ENCODE data around the gene SFT2D3.

SFT2D3 gene

DNA sequence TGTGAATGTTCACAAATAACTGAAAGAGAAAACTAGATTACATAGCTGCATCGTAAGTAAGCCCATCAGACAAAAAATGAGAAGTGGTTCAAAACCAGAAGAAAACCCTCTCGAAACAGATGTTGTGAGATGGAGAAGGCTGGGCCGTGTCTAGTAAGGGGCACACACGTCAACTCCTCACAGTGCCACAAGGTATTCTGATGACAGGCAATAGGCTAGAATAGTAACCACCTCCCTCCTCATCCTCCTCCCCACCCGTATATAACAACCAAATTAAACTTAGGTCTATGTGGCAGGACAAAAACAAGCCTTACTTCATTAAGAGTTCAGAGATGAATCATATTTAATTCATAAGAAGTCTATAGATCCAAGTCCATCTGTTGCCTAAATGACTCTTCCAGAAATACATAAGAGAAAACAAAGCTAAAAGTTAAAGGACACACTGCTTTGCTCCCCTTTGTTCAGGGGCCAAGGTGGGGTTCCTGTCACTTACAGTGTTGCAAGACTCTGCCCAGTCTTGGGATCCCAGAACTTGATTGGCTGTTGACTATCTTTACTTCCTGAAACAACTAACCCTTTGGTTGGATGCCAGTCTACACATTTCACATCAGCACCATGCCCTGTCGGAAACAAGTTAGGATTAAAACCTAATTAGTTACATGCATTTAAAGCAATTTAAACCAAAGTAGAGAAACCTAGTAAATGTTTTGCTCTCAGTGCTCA, 25.0 kb downstream of the SFT2D3 start:
- no peaks in the 10 kb centered on the region for H3K36me3 ChIP-seq (ENCODE audit: control insufficient read depth, insufficient read depth, low read length)
- TF ChIP-seq, protein P1, sequence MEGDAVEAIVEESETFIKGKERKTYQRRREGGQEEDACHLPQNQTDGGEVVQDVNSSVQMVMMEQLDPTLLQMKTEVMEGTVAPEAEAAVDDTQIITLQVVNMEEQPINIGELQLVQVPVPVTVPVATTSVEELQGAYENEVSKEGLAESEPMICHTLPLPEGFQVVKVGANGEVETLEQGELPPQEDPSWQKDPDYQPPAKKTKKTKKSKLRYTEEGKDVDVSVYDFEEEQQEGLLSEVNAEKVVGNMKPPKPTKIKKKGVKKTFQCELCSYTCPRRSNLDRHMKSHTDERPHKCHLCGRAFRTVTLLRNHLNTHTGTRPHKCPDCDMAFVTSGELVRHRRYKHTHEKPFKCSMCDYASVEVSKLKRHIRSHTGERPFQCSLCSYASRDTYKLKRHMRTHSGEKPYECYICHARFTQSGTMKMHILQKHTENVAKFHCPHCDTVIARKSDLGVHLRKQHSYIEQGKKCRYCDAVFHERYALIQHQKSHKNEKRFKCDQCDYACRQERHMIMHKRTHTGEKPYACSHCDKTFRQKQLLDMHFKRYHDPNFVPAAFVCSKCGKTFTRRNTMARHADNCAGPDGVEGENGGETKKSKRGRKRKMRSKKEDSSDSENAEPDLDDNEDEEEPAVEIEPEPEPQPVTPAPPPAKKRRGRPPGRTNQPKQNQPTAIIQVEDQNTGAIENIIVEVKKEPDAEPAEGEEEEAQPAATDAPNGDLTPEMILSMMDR (IDR thresholded peaks at IDR 0.05) = no peak

DNA sequence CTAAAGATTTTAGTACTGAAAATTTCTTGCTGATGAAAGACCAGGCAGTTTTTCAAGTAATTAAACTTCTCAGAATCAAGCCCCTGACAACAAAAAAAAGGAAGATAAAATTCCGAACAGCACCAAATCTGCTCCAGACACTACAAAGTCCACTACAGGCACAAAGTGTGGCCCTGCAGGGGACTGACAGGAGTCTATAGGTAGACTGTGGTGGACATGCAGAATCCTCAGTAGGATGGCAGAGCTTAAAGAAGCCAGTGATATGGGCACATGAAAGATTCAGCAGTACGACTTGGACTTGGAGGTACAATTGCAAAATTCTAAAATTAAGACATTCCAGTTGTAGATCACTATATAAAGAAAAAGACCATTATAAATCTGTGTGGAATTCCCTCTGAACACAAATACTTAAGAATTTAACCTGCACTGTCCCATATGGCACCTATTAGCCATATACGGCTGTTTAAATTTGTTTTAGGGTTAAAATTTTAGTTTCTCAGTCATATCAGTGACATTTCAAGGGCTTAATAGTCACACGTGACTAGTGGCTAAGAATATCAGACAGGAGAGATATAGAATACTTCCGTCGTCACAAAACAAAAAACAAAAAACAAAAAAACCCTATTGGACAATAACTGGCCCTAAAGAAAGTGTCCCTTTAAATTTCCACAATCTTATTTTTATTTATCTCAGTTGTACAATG, 32.0 kb downstream of the SFT2D3 start:
- no peak overlapping the region for H3K4me2 ChIP-seq (ENCODE audit: low read length)
- H3K9me3 ChIP-seq (ENCODE audit: control insufficient read depth, low read length) = no peaks in the 10 kb centered on the region
- no peaks in the 10 kb centered on the region for H3K27me3 ChIP-seq (ENCODE audit: control insufficient read depth, insufficient read depth, low read length)
- H3K27ac ChIP-seq = no peak overlapping the region
- H3K36me3 ChIP-seq (ENCODE audit: control insufficient read depth, insufficient read depth, low read length) = no peaks in the 10 kb centered on the region
- no peak overlapping the region for H3K4me3 ChIP-seq (ENCODE audit: low read depth, low read length)
- TF ChIP-seq, protein P1 (IDR thresholded peaks at IDR 0.05) = no peak
- H2AFZ ChIP-seq = no peak overlapping the region
- peaks cover 2% of the 10 kb centered on the region for H3K4me1 ChIP-seq
- no peaks in the 10 kb centered on the region for H3K79me2 ChIP-seq
- H3K9ac ChIP-seq = no peak overlapping the region

More for the DNA sequence above, 25.0 kb downstream of the SFT2D3 start:
- Histone ChIP-seq H3K9me3 (ENCODE audit: control insufficient read depth, low read length) (no peaks in the 10 kb centered on the region), H3K27me3 (ENCODE audit: control insufficient read depth, insufficient read depth, low read length) (no peaks in the 10 kb centered on the region), H3K79me2 (no peaks in the 10 kb centered on the region), H3K4me1 (no peaks in the 10 kb centered on the region), H3K4me2 (ENCODE audit: low read length) (no peak overlapping the region), H2AFZ (no peak overlapping the region), H3K27ac (no peak overlapping the region), H3K4me3 (ENCODE audit: low read depth, low read length) (no peak overlapping the region), H3K9ac (no peak overlapping the region)

DNA sequence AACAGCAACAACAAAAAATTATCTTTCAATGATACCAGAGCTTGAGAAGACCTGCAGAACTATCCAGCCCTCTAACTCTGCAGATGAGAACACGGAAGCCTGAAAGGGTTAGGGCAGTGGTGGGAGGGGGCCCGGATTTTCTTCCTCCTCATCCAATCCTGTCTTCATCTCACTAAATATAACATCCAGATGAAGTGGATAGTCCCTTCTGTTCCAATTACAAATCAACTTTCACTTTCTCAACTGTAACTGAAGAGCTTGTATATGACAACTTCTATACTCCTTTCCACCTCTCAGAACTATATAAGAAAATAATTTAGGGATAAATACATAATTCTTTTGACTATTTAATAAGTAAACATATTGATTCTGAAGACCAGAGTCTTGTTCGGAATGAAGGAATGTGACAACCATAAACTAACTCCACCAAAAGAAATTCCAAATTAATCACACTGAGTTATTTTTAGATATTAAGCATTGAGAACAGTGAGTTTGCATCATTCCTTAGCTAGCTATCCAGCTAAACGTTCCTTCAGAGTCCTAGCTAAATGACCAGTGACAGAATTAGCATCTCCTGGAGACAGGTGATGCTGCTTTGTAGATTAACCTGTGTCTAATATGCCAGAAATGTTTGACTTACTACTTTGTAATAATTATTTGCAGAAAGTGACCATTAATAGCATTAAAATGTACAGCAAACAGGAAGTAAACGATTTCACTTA, 32.7 kb downstream of the SFT2D3 start:
- TF ChIP-seq, protein P1 (IDR thresholded peaks at IDR 0.05) = no peak
- Histone ChIP-seq H3K4me3 (ENCODE audit: low read depth, low read length) (no peak overlapping the region), H2AFZ (no peak overlapping the region), H3K4me1 (peaks cover 3% of the 10 kb centered on the region), H3K9me3 (ENCODE audit: control insufficient read depth, low read length) (no peaks in the 10 kb centered on the region), H3K9ac (no peak overlapping the region), H3K27ac (no peak overlapping the region), H3K36me3 (ENCODE audit: control insufficient read depth, insufficient read depth, low read length) (no peaks in the 10 kb centered on the region), H3K79me2 (no peaks in the 10 kb centered on the region), H3K27me3 (ENCODE audit: control insufficient read depth, insufficient read depth, low read length) (no peaks in the 10 kb centered on the region), H3K4me2 (ENCODE audit: low read length) (no peak overlapping the region)

DNA sequence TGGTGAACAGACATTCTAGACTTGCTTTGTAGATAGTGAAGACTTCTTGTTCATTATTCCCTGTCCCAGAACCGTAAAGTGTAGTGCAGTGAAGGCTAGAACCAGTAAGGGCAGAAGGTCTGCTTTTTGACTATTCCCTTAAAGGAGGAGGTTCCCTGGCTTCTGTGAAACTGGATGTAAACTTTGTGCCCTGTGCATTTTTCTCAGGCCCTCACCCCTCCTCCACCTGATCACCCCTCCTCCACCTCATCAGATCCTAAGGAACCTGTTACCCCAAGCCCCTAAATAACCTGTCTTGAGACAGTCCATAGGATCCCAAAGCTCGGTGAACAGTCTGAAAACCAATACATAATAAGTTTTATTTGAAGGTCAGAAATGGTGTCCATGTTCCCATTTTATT, 33.7 kb downstream of the SFT2D3 start:
- H3K4me3 ChIP-seq (ENCODE audit: low read depth, low read length) = no peak overlapping the region
- H3K4me2 ChIP-seq (ENCODE audit: low read length) = no peak overlapping the region
- no peaks in the 10 kb centered on the region for H3K79me2 ChIP-seq
- H2AFZ ChIP-seq = no peak overlapping the region
- H3K4me1 ChIP-seq = peaks cover 3% of the 10 kb centered on the region
- H3K9me3 ChIP-seq (ENCODE audit: control insufficient read depth, low read length) = no peaks in the 10 kb centered on the region
- no peaks in the 10 kb centered on the region for H3K27me3 ChIP-seq (ENCODE audit: control insufficient read depth, insufficient read depth, low read length)
- no peak overlapping the region for H3K9ac ChIP-seq
- TF ChIP-seq, protein P1 (IDR thresholded peaks at IDR 0.05) = no peak
- no peak overlapping the region for H3K27ac ChIP-seq
- H3K36me3 ChIP-seq (ENCODE audit: control insufficient read depth, insufficient read depth, low read length) = no peaks in the 10 kb centered on the region

Measured in parathyroid adenoma (tissue), 2 donors.